NB4 (cell line): ENCODE results near the gene ACTBL2.

Experiments
- CTCF ChIP-seq: IDR thresholded peaks from one replicate; pipeline ENCODE4 v1.5.1; 2012; ENCODE audit warnings: low read depth, low read length
- MAX ChIP-seq: IDR thresholded peaks from 2 replicates; pipeline ENCODE4 v1.6.1; 2011; ENCODE audit warnings: low read depth, low read length
- POLR2A ChIP-seq: IDR thresholded peaks from 2 replicates; pipeline ENCODE4 v1.6.1; 2011; ENCODE audit warnings: mild to moderate bottlenecking; ENCODE audit not compliant: insufficient read length; ENCODE audit errors: extremely low read depth

GRCh38 chr5:57448751-57449150 is 33.9 kb downstream of the ACTBL2 start:
- TF ChIP-seq CTCF (no peak), POLR2A (no peak), MAX (no peak)
